Neutrophil (primary cell): Measurements from ENCODE around the gene CDKAL1.

Experiments used
- H3K27ac ChIP-seq: fragments of 200-600 bp; sonication (generic); 2 replicates; pipeline ENCODE4 v1.5.1; 2016; ENCODE audit warnings: mild to moderate bottlenecking, moderate library complexity
- H3K27me3 ChIP-seq: fragments of 200-600 bp; sonication (generic); 2 replicates; pipeline ENCODE4 v1.6.0; 2016; ENCODE audit warnings: mild to moderate bottlenecking
- H3K36me3 ChIP-seq: fragments of 200-600 bp; sonication (generic); 2 replicates; pipeline ENCODE4 v1.5.1; 2017
- H3K4me1 ChIP-seq, 2 experiments: fragments of 200-600 bp in 1 of 2; sonication (generic) in 1 of 2; 1 replicate in 1 of 2; 2 replicates in 1 of 2; pipeline versions ENCODE4 v1.5.1 to v1.6.1; 2013 to 2016; ENCODE audit warnings: low read depth in 1 of 2, low read length in 1 of 2, mild to moderate bottlenecking in 1 of 2, moderate library complexity in 1 of 2; ENCODE audit not compliant: control insufficient read depth in 1 of 2, insufficient read depth in 1 of 2
- H3K4me3 ChIP-seq, 2 experiments: fragments of 200-600 bp in 1 of 2; sonication (generic) in 1 of 2; 1 replicate in 1 of 2; 2 replicates in 1 of 2; pipeline ENCODE4 v1.5.1; 2013 to 2016; ENCODE audit warnings: low read depth in 1 of 2, low read length in 1 of 2, mild to moderate bottlenecking in 1 of 2, moderate library complexity in 1 of 2
- H3K9me3 ChIP-seq: fragments of 200-600 bp; sonication (generic); 2 replicates; pipeline ENCODE4 v1.5.1; 2016
- TF ChIP-seq, protein P1 (sequence below): fragments of 200-600 bp; sonication (generic); IDR thresholded peaks from 2 replicates; pipeline ENCODE4 v1.5.1; 2016; ENCODE audit warnings: antibody characterized with exemption

The CDKAL1 gene

DNA sequence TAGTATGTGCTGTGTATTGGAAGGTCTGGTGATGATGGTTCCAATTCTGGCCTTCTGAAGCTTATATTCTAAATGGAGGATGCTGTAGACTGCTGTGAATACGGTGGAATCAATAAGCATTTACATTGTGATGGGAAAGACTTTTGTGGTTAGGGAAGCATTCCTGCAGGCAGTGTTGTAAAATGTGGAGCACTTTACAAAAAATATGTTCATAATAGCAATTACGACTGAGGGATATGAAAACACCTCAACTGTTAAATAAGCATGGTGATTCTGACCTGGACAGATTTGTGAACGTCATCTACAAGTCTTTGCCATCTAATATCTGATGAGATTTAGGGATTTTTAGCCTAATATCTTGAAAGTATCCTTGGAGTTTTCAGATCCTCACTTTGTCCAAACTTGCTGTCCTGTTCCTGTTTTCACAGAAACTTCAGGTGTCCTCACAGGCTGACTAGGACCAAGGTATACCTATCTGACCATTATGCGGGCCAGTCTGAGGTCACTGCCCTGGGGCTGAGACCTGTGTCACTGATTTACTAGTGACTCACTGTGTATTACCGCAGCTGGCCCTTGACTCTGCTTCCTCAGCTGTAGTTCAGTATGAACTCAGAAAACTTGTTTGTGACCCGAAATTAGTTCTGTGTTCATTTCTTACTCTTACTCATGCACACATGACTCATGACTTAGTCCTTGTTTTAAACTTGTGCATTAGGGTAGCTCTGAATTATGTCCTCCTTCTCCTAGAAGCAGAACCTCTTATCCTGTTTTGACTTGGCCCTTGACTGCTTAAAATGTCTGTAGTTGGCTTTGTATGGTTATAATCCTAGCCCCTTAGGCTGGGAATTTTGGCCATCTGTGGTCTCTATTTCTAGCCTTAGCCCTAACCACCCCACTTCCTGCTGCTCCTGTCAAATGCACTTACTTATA lies 343.0 kb downstream of the CDKAL1 start:
- no peak overlapping the region for H3K4me3 ChIP-seq
- no peaks in the 10 kb centered on the region for H3K4me1 ChIP-seq
- no peaks in the 10 kb centered on the region for H3K27me3 ChIP-seq
- no peaks in the 10 kb centered on the region for H3K36me3 ChIP-seq
- H3K9me3 ChIP-seq = no peaks in the 10 kb centered on the region
- no peak overlapping the region for H3K27ac ChIP-seq
- TF ChIP-seq, protein P1, sequence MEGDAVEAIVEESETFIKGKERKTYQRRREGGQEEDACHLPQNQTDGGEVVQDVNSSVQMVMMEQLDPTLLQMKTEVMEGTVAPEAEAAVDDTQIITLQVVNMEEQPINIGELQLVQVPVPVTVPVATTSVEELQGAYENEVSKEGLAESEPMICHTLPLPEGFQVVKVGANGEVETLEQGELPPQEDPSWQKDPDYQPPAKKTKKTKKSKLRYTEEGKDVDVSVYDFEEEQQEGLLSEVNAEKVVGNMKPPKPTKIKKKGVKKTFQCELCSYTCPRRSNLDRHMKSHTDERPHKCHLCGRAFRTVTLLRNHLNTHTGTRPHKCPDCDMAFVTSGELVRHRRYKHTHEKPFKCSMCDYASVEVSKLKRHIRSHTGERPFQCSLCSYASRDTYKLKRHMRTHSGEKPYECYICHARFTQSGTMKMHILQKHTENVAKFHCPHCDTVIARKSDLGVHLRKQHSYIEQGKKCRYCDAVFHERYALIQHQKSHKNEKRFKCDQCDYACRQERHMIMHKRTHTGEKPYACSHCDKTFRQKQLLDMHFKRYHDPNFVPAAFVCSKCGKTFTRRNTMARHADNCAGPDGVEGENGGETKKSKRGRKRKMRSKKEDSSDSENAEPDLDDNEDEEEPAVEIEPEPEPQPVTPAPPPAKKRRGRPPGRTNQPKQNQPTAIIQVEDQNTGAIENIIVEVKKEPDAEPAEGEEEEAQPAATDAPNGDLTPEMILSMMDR = no peak

DNA sequence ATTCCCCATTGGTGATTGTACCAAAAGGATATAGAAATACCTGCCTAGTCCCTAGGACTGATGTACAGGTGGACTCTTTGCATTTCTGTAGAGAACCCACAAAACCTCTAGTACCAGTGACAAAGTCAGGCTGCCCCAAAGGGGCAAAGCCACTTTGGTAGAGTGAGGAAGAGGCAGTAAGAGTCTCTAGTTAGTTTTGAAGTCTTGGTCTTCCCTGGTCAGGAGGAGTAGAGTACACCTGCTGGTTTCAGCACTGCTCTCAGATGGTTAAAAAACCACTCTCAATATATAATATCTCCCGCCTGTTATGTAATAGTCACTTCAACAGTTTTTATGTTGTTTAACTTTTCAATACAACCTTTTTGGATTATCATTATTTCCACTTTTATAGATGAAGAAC lies 344.9 kb downstream of the CDKAL1 start:
- Histone ChIP-seq H3K27ac (no peak overlapping the region), H3K36me3 (no peaks in the 10 kb centered on the region), H3K27me3 (no peaks in the 10 kb centered on the region), H3K4me3 (no peak overlapping the region), H3K4me1 (no peaks in the 10 kb centered on the region), H3K9me3 (no peaks in the 10 kb centered on the region)
- TF ChIP-seq, protein P1 = no peak

DNA sequence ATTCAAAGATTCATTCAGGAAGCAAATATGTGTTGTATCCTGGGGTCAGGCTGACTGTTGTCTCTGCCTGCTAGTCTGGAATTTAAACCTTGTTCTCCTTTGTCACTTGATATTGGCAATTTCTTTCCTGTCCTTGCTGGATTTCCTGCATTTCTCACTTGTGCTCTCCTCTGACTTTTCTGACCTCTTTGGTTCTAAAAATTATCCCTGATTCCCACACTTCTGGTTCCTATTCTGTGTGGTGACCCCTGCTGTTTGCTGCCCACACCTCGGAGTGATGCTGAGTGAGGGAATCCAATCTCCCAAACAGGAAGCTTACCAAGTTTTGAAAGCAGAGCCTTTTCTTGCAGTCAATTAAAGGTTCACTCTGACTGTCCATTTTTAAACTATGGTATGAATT lies 345.3 kb downstream of the CDKAL1 start:
- TF ChIP-seq, protein P1 = no peak
- no peak overlapping the region for H3K4me3 ChIP-seq
- H3K9me3 ChIP-seq = no peaks in the 10 kb centered on the region

DNA sequence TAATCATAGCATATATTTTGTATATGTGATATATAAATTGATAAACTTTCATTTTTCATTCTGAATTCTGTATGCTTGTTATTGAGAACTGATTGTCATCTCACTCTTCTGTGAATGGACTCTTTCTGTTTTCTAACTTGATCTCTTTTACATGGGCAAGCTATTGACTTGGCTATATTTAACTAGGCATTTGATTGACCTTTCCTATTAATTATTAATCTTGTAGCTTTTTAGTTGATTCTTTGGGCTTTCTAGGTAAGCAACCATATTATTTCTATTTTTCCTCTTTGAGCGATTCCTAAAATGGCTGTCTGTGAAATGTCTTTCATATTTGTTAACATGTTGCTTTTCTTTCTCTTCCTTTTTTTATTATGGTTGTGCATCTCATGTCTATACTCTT lies 347.1 kb downstream of the CDKAL1 start:
- no peaks in the 10 kb centered on the region for H3K27me3 ChIP-seq
- TF ChIP-seq, protein P1 = no peak
- no peaks in the 10 kb centered on the region for H3K9me3 ChIP-seq
- H3K36me3 ChIP-seq = no peaks in the 10 kb centered on the region
- no peaks in the 10 kb centered on the region for H3K4me1 ChIP-seq
- H3K4me3 ChIP-seq = no peak overlapping the region
- no peak overlapping the region for H3K27ac ChIP-seq

More for the DNA sequence above, 345.3 kb downstream of the CDKAL1 start:
- Histone ChIP-seq H3K27me3 (no peaks in the 10 kb centered on the region), H3K4me1 (no peaks in the 10 kb centered on the region), H3K36me3 (no peaks in the 10 kb centered on the region), H3K27ac (no peak overlapping the region)

DNA sequence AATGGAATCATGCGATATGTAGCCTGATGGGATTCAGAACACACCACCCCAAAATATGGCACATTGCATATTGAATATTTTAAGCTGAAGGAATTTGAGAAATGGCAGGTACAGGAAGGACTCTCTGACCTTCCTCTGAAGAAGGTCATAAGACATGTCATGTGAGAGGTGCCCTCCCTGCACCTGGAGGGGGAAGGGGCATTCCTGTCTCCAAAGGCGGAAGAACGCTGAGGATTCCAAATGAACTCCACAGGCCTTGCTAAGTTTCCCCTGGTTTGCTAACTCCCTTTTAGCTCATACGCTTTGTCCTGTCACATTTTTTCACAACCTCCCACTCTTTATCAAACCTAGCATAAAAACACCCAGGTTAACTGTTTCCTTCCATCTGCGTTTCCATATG lies 347.8 kb downstream of the CDKAL1 start:
- Histone ChIP-seq H3K9me3 (no peaks in the 10 kb centered on the region), H3K36me3 (no peaks in the 10 kb centered on the region), H3K27me3 (no peaks in the 10 kb centered on the region), H3K4me1 (no peaks in the 10 kb centered on the region), H3K27ac (no peak overlapping the region), H3K4me3 (no peak overlapping the region)
- TF ChIP-seq, protein P1 = no peak
